ENCODE results near the gene AOC1.

- TF ChIP-seq PHF8 (IDR thresholded peaks at IDR 0.05; ENCODE audit: borderline replicate concordance, low read depth), result no peak
- no peak for TF ChIP-seq CTCF (IDR thresholded peaks at IDR 0.05)
- TF ChIP-seq CHD2 (IDR thresholded peaks at IDR 0.05; ENCODE audit: low read length, partially characterized antibody), result no peak
- no peak for TF ChIP-seq ZFP36 (IDR thresholded peaks at IDR 0.05; ENCODE audit: borderline replicate concordance, partially characterized antibody)
- TF ChIP-seq RAD21 (conservative IDR thresholded peaks at IDR 0.05 in 1 of 2, IDR thresholded peaks at IDR 0.05 in 1 of 2), result no peak
- TF ChIP-seq ZNF302 (CRISPR knock-in tag; IDR thresholded peaks at IDR 0.05), result no peak
- no peak for TF ChIP-seq JUNB (IDR thresholded peaks at IDR 0.05)
- TF ChIP-seq KDM1A (IDR thresholded peaks at IDR 0.05; ENCODE audit: low read depth), result no peak
- no peak for TF ChIP-seq HDAC2 (IDR thresholded peaks at IDR 0.05)
- TF ChIP-seq GATA3 (IDR thresholded peaks at IDR 0.05; ENCODE audit: borderline replicate concordance), result no peak
- TF ChIP-seq ZSCAN20 (CRISPR knock-in tag; IDR thresholded peaks at IDR 0.05), result no peak
- TF ChIP-seq TFCP2L1 (CRISPR knock-in tag; IDR thresholded peaks at IDR 0.05), result no peak
Observed at GRCh38 chr7:150823043-150823442, 29.3 kb upstream of the AOC1 start.

All from A549 (cell line).